RWPE2 (cell line): ENCODE results near the gene GSG1L.

Experiments used
- ATAC-seq: fragments of 200-7000 bp; cut with Tn5 transposase; 3 replicates; pipeline ENCODE4 v1.9.1; 2021; ENCODE audit warnings: low read depth
- DNase-seq: peaks from one replicate; pipeline ENCODE4 v3.0.0-alpha.2; 2020; ENCODE audit warnings: low spot score
- H3K27ac ChIP-seq: fragments of 450-650 bp; 2 replicates; pipeline ENCODE4 v1.5.1; 2017; ENCODE audit warnings: mild to moderate bottlenecking; ENCODE audit not compliant: poor library complexity, severe bottlenecking
- H3K27me3 ChIP-seq: fragments of 250-450 bp; sonication (Bioruptor Pico); 2 replicates; pipeline ENCODE4 v1.5.1; 2021; ENCODE audit warnings: mild to moderate bottlenecking, moderate library complexity; ENCODE audit not compliant: insufficient read depth, poor library complexity, severe bottlenecking
- H3K36me3 ChIP-seq: fragments of 250-450 bp; sonication (Bioruptor Pico); 2 replicates; pipeline ENCODE4 v1.5.1; 2020; ENCODE audit warnings: low read depth, mild to moderate bottlenecking, moderate library complexity
- H3K4me1 ChIP-seq: fragments of 250-450 bp; sonication (Bioruptor Pico); 2 replicates; pipeline ENCODE4 v1.5.1; 2021; ENCODE audit warnings: mild to moderate bottlenecking, moderate library complexity; ENCODE audit not compliant: insufficient read depth, poor library complexity, severe bottlenecking
- H3K4me3 ChIP-seq: fragments of 250-450 bp; sonication (Bioruptor Pico); 2 replicates; pipeline ENCODE4 v1.5.1; 2021; ENCODE audit warnings: mild to moderate bottlenecking, moderate library complexity; ENCODE audit not compliant: severe bottlenecking
- H3K9me3 ChIP-seq: fragments of 250-450 bp; sonication (Bioruptor Pico); 2 replicates; pipeline ENCODE4 v1.5.1; 2021; ENCODE audit warnings: mild to moderate bottlenecking, moderate library complexity; ENCODE audit not compliant: severe bottlenecking
- TF ChIP-seq, protein P1 (sequence below): fragments of 450-650 bp; IDR thresholded peaks from one replicate; pipeline ENCODE4 v1.5.1; 2017; ENCODE audit warnings: mild to moderate bottlenecking, moderate library complexity; ENCODE audit not compliant: poor library complexity, severe bottlenecking

Gene GSG1L

GRCh38 chr16:27847030-27847550, 216.4 kb downstream of the GSG1L start:
- DNase-seq (peak; percentile 4), ATAC-seq (peak; percentile 35; the same call in 2 of the 3 replicates)
- Histone ChIP-seq H3K9me3 (no peaks in the 10 kb centered on the region), H3K27ac (no peak overlapping the region), H3K4me1 (no peaks in the 10 kb centered on the region), H3K27me3 (peaks cover 11% of the 10 kb centered on the region), H3K36me3 (no peaks in the 10 kb centered on the region), H3K4me3 (no peak overlapping the region)
- TF ChIP-seq, protein P1, sequence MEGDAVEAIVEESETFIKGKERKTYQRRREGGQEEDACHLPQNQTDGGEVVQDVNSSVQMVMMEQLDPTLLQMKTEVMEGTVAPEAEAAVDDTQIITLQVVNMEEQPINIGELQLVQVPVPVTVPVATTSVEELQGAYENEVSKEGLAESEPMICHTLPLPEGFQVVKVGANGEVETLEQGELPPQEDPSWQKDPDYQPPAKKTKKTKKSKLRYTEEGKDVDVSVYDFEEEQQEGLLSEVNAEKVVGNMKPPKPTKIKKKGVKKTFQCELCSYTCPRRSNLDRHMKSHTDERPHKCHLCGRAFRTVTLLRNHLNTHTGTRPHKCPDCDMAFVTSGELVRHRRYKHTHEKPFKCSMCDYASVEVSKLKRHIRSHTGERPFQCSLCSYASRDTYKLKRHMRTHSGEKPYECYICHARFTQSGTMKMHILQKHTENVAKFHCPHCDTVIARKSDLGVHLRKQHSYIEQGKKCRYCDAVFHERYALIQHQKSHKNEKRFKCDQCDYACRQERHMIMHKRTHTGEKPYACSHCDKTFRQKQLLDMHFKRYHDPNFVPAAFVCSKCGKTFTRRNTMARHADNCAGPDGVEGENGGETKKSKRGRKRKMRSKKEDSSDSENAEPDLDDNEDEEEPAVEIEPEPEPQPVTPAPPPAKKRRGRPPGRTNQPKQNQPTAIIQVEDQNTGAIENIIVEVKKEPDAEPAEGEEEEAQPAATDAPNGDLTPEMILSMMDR: no peak

DNA sequence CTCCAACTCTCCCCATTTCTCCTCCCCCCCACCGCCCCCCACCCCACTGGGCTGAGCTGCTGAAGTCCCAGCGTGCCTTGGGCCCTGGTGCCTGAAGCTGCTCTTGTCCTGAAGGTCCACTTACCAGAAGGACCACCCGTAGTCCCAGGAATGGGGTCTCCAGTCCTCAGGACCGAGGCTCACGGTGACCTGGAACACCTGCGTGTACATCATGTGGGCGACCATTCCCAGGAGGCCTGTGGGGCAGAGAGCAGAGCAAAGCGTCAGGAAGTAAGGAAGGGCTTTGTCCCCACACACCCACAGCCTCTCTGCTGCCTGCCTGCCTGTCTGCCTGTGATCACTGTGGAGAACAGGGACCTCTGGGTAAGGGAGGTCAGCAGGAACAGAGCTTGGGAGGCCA, 218.7 kb downstream of the GSG1L start:
- no peak overlapping the region for H3K4me3 ChIP-seq
- no peak overlapping the region for H3K27ac ChIP-seq
- no peaks in the 10 kb centered on the region for H3K9me3 ChIP-seq
- no peaks in the 10 kb centered on the region for H3K27me3 ChIP-seq
- H3K4me1 ChIP-seq: no peaks in the 10 kb centered on the region
- H3K36me3 ChIP-seq: no peaks in the 10 kb centered on the region
- ATAC-seq (no peak), DNase-seq (peak; percentile 49)
- TF ChIP-seq, protein P1: no peak

DNA sequence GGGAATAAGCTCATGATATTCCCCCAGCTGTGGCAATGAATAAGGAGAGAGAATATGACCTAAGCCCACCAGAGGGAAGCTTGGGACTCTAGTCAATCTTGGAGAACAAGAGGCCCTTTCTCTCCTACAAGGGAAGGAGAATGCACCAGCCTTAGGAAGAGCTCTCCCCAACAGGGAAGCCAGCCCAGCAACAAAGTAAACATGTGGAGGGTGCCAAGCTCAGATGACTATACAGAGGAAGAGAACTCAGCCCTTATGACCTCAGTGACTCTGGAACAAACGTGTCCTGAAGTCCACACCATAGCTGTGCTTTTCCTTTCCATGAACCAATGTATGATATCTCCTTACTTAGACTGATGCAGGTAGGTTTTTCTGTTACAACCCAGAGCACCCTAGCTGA, 219.7 kb downstream of the GSG1L start:
- no peaks in the 10 kb centered on the region for H3K9me3 ChIP-seq
- TF ChIP-seq, protein P1: no peak

GRCh38 chr16:27841911-27842310, 221.6 kb downstream of the GSG1L start:
- no peak for ATAC-seq
- no peaks in the 10 kb centered on the region for H3K9me3 ChIP-seq
- H3K36me3 ChIP-seq: no peaks in the 10 kb centered on the region
- TF ChIP-seq, protein P1: no peak
- no peak for DNase-seq
- H3K4me1 ChIP-seq: no peaks in the 10 kb centered on the region
- H3K27ac ChIP-seq: no peak overlapping the region
- H3K27me3 ChIP-seq: no peaks in the 10 kb centered on the region
- H3K4me3 ChIP-seq: no peak overlapping the region

More for the DNA sequence above, 219.7 kb downstream of the GSG1L start:
- H3K27ac ChIP-seq: no peak overlapping the region
- no peak for ATAC-seq
- no peaks in the 10 kb centered on the region for H3K36me3 ChIP-seq
- no peaks in the 10 kb centered on the region for H3K27me3 ChIP-seq
- no peaks in the 10 kb centered on the region for H3K4me1 ChIP-seq
- no peak for DNase-seq
- H3K4me3 ChIP-seq: no peak overlapping the region

GRCh38 chr16:27841061-27841801, 222.3 kb downstream of the GSG1L start:
- TF ChIP-seq, protein P1: no peak
- no peak for DNase-seq

More at GRCh38 chr16:27841061-27841801, 222.3 kb downstream of the GSG1L start:
- H3K4me3 ChIP-seq: no peak overlapping the region
- H3K4me1 ChIP-seq: no peaks in the 10 kb centered on the region
- no peak for ATAC-seq
- H3K27me3 ChIP-seq: no peaks in the 10 kb centered on the region
- no peak overlapping the region for H3K27ac ChIP-seq
- H3K9me3 ChIP-seq: no peaks in the 10 kb centered on the region
- H3K36me3 ChIP-seq: no peaks in the 10 kb centered on the region
